ENCODE measurements around the gene WRAP53.

DNA sequence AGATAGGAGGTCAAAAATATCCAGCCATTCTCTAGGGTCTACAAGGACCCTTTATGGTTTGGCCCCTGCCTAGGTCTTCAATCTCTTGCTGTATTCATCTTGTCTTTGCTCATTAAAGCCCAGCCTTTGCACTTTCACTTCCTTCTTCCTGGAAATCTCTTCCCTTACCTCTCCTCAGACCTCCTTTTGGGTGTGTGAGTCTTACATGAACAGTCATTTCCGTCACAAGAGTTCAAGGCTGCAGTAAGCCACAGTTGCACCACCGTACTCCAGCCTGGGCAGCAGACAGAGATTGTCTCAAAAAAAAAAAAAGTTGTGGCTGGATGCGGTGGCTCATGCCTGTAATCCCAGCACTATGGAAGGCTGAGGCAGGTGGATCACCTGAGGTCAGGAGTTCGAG lies 43.5 kb upstream of the WRAP53 start:
- TF ChIP-seq, protein P1, sequence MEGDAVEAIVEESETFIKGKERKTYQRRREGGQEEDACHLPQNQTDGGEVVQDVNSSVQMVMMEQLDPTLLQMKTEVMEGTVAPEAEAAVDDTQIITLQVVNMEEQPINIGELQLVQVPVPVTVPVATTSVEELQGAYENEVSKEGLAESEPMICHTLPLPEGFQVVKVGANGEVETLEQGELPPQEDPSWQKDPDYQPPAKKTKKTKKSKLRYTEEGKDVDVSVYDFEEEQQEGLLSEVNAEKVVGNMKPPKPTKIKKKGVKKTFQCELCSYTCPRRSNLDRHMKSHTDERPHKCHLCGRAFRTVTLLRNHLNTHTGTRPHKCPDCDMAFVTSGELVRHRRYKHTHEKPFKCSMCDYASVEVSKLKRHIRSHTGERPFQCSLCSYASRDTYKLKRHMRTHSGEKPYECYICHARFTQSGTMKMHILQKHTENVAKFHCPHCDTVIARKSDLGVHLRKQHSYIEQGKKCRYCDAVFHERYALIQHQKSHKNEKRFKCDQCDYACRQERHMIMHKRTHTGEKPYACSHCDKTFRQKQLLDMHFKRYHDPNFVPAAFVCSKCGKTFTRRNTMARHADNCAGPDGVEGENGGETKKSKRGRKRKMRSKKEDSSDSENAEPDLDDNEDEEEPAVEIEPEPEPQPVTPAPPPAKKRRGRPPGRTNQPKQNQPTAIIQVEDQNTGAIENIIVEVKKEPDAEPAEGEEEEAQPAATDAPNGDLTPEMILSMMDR (IDR thresholded peaks at IDR 0.05; ENCODE audit: low read length): no peak
- no peak for TF ChIP-seq EZH2 (IDR thresholded peaks at IDR 0.05; ENCODE audit: borderline replicate concordance, low read length)

All from OCI-LY1 (cell line).